ENCODE results near the gene GPC2. TPM values are rescaled to one million over a fixed set of nuclear protein-coding genes. Genes with fewer than 3 reads are reported as not detected.
A peak's percentile ranks its signal among the peaks of the same experiment; 100 is the strongest.

Gene GPC2
- total and polyA plus RNA-seq, 4 experiments from 2014 or later = 0.73 to 12.5 (median 11.8) TPM; not detected in 1

DNA sequence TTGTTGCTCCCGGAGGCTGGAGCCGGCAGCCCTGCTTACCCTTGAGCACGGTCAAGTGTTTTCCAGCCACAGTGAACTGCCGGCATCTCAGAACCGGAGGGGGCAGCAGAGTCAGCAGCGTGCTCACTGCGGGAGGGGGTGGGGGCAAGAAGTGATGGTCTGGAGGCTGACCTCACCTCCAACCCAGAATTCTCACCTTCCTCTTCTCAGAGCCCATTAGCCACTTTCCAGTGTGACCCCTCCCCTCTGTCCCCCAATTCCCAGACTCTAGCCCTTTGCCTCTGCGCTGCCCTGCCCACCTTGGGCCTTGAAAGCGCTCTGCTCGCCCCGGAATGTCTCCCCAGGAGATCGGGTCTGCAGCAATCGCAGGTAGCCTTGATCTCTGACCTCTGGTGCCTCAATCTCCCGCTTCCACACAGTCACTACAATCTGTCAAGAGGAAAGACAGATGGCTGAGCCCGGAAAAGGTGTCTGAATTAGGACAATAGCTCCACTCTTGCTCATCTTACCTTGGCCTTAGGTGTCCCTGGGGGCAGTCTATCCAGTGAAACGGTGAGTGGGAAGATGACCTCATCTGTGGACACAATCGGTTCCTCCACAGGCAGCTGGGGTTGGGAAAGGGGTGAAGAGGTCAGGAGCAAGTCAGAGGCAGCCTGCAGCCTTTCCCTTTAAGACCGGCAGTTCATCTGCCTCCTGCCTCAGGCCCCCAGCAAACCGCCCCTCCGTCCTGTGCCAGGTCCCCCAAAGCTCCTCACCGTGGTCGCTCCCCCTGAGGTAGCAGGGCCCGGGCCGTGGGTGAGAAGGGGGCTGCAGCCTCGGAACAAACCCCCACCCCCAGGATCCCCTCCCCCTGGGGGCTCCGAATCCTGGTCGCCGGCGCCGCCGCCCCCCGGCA lies 19.6 kb downstream of the GPC2 start:
- Histone ChIP-seq H3K4me1 (ENCODE audit: insufficient read depth, low read length) (peaks cover 49% of the 10 kb centered on the region), H3K27me3 (ENCODE audit: insufficient read depth, low read length) (no peaks in the 10 kb centered on the region), H3K27ac (ENCODE audit: low read depth, low read length) (peak overlapping the region; percentile 80), H3K36me3 (ENCODE audit: insufficient read depth, low read length) (peaks cover 30% of the 10 kb centered on the region), H3K9me3 (ENCODE audit: control insufficient read depth in 1 of 2, low read length in 2 of 2) (no peaks in the 10 kb centered on the region), H3K4me3 (ENCODE audit: low read length in 2 of 2) (peak overlapping the region; percentile 12 to 74)
- Mint-ChIP-seq H3K4me3 (peak overlapping the region; percentile 80 to 90 (median 88)), H3K9me3 (no peaks in the 10 kb centered on the region), H3K27ac (peak overlapping the region; percentile 86 to 96 (median 92)), H3K36me3 (peaks cover 6 to 41% of the 10 kb centered on the region in 2 donors), H3K27me3 (no peaks in the 10 kb centered on the region), H3K4me1 (peaks cover 19 to 74% (median 40%) of the 10 kb centered on the region in 4 donors)
- intact Hi-C loops (cut with micrococcal nuclease) = loop anchor here (1.0 kb wide), 3 partner anchors 9 to 20 kb away; partner anchors contain the start of genes GAL3ST4, GPC2, LAMTOR4 and STAG3
- CTCF ChIA-PET (ENCODE audit: partially characterized antibody) = interaction anchor here (1.0 to 2.2 kb wide), 3 partner anchors 9 to 23 kb away, joined by 3 to 8 read pairs (median 3); partner anchors contain the start of gene LAMTOR4
- POLR2A ChIA-PET (ENCODE audit: partially characterized antibody) = interaction anchor here (0.9 to 6.4 kb wide), 14 partner anchors 9 to 272 kb away, joined by 3 to 73 read pairs (median 8); partner anchors contain the start of genes AP4M1, GAL3ST4, GPC2 and LAMTOR4
- no peak for DNase-seq

DNA sequence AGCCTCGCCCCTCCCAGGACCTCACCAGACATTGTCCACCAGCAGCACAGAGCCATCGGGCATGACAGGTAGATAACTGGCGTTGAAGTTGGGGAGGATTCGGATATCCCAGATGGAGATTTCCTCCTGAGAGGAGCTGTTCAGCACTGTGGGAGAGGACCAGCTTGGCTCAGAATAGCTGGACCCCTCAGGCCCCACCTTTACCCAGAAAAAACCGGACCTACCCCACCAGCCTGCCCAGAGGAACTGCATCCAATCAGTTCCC lies 20.2 kb downstream of the GPC2 start:
- Histone ChIP-seq H3K4me1 (ENCODE audit: insufficient read depth, low read length) (peaks cover 54% of the 10 kb centered on the region), H3K27ac (ENCODE audit: low read depth, low read length) (peak overlapping the region; percentile 80)

DNA sequence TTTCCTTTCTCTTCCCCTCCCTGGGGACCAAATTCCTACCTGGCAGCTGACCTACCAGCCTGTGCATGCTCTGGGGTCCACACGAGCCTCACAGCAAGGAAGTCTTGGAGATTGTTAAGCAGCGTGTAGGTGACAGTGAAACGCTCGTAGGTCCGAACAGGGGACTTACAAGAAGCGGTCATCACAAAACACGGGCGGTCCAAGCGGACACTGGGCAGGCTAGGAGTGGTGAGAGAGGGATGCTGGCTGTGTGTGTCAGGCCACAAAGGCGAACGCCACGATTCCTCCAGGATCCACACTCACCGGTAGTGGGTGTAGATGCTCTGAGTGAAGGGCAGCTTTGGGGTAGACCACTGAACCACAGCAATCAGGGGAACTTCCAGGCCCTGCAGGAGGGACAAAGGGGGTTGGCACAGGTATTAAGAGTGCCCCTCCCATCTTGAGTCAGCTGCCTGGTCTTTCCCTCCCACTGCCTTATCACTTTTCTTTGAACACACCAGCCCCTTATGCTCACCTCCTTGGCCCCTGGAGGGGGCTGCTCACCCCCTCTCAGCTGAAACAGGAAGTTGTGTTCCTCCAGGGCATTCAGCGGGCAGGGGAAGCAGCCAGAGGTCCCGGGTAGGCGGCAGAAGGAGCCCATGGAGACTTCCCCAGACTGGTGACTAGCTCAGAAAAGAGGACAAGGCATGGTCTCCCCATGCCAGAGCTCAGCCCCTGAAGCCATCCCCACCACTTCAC lies 20.7 kb downstream of the GPC2 start:
- Mint-ChIP-seq H3K9me3 (no peaks in the 10 kb centered on the region), H3K27ac (peak overlapping the region; percentile 82 to 96 (median 91)), H3K36me3 (peaks cover 11 to 48% of the 10 kb centered on the region in 2 donors), H3K4me3 (peak overlapping the region; percentile 65 to 90 (median 88)), H3K4me1 (peaks cover 23 to 74% (median 44%) of the 10 kb centered on the region in 4 donors), H3K27me3 (no peaks in the 10 kb centered on the region)
- intact Hi-C loops (cut with micrococcal nuclease) = no loop called here
- ChIA-PET CTCF (ENCODE audit: partially characterized antibody) (interaction anchor here (1.0 to 2.2 kb wide), 2 partner anchors 8 to 22 kb away, joined by 3 to 8 read pairs; partner anchors contain the start of gene LAMTOR4), POLR2A (ENCODE audit: partially characterized antibody) (interaction anchor here (0.7 to 6.4 kb wide), 11 partner anchors 8 to 273 kb away, joined by 3 to 73 read pairs (median 9); partner anchors contain the start of genes GAL3ST4, GPC2, LAMTOR4 and MEPCE)
- Histone ChIP-seq H3K27ac (ENCODE audit: low read depth, low read length) (peak overlapping the region; percentile 80), H3K9me3 (ENCODE audit: control insufficient read depth in 1 of 2, low read length in 2 of 2) (no peaks in the 10 kb centered on the region), H3K36me3 (ENCODE audit: insufficient read depth, low read length) (peaks cover 35% of the 10 kb centered on the region), H3K27me3 (ENCODE audit: insufficient read depth, low read length) (no peaks in the 10 kb centered on the region), H3K4me1 (ENCODE audit: insufficient read depth, low read length) (peaks cover 58% of the 10 kb centered on the region), H3K4me3 (ENCODE audit: low read length in 2 of 2) (no peak overlapping the region)
- peak in 1 of 5 donors; percentile 74 for DNase-seq

More for the DNA sequence above, 20.2 kb downstream of the GPC2 start:
- Mint-ChIP-seq H3K27ac (peak overlapping the region; percentile 82 to 96 (median 91)), H3K4me3 (peak overlapping the region; percentile 65 to 90 (median 88)), H3K36me3 (peaks cover 11 to 45% of the 10 kb centered on the region in 2 donors), H3K9me3 (no peaks in the 10 kb centered on the region), H3K27me3 (no peaks in the 10 kb centered on the region), H3K4me1 (peaks cover 23 to 74% (median 44%) of the 10 kb centered on the region in 4 donors)
- no peaks in the 10 kb centered on the region for H3K9me3 ChIP-seq (ENCODE audit: control insufficient read depth in 1 of 2, low read length in 2 of 2)
- no peak for DNase-seq
- no peaks in the 10 kb centered on the region for H3K27me3 ChIP-seq (ENCODE audit: insufficient read depth, low read length)
- CTCF ChIA-PET (ENCODE audit: partially characterized antibody) = interaction anchor here (1.0 to 2.2 kb wide), 2 partner anchors 9 to 23 kb away, joined by 3 to 8 read pairs; partner anchors contain the start of gene LAMTOR4
- H3K36me3 ChIP-seq (ENCODE audit: insufficient read depth, low read length) = peaks cover 32% of the 10 kb centered on the region
- POLR2A ChIA-PET (ENCODE audit: partially characterized antibody) = interaction anchor here (0.7 to 6.4 kb wide), 10 partner anchors 9 to 272 kb away, joined by 3 to 73 read pairs (median 10); partner anchors contain the start of genes GAL3ST4, GPC2, LAMTOR4 and MEPCE
- H3K4me3 ChIP-seq (ENCODE audit: low read length in 2 of 2) = peak overlapping the region in 1 of 2 donors; percentile 74
- intact Hi-C loops (cut with micrococcal nuclease) = no loop called here

DNA sequence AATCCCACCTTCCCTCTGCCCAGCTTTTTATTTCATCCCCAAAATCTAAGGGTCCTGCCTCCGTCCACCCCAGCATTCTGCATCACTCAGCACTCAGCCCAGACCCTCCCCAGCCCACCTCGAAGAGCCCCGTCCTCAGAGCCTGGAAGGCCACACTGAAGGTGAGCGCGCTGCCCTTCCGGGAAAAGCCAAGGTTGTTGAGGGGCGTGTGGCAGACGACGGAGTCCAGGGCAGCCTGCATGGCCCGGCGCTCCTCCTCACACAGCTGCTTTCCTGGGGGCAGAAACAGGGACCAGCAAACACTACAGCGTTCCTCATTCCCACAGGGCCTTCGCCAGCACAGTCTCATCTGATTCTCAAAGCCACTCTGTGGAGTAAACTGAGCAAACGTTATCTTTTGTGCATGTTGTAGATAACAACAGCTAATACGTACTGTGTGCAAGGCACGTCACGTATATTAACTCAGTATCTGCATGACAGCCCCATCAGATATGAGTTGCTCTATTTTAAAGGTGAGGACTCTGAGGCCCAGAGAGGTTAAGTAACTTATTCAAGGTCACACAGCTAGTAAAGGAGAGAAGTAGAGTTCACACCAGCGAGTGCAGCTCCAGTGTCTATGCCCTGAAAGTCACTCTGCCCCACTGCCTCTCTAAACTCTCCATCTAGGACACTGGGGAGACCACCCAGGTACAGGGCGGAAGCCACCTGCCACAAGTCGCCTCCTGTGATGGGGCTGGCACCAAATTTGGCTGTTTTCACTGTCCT lies 21.4 kb downstream of the GPC2 start:
- Mint-ChIP-seq H3K4me1 (peaks cover 23 to 70% (median 46%) of the 10 kb centered on the region in 4 donors), H3K4me3 (peak overlapping the region in 6 of 8 donors; percentile 41 to 88 (median 56)), H3K36me3 (peaks cover 11 to 48% of the 10 kb centered on the region in 2 donors), H3K27me3 (no peaks in the 10 kb centered on the region), H3K9me3 (no peaks in the 10 kb centered on the region), H3K27ac (peak overlapping the region in 4 of 7 donors; percentile 41 to 87 (median 78))
- DNase-seq = no peak
- CTCF ChIA-PET (ENCODE audit: partially characterized antibody) = interaction anchor here (1.1 kb wide), 1 partner anchor 23 kb away, joined by 3 read pairs; no protein-coding TSS in a partner anchor
- POLR2A ChIA-PET (ENCODE audit: partially characterized antibody) = interaction anchor here (1.2 to 6.4 kb wide), 7 partner anchors 12 to 64 kb away, joined by 3 to 53 read pairs (median 9); partner anchors contain the start of genes GAL3ST4, GPC2, PVRIG and STAG3
- Histone ChIP-seq H3K4me1 (ENCODE audit: insufficient read depth, low read length) (peaks cover 59% of the 10 kb centered on the region), H3K36me3 (ENCODE audit: insufficient read depth, low read length) (peaks cover 36% of the 10 kb centered on the region), H3K9me3 (ENCODE audit: control insufficient read depth in 1 of 2, low read length in 2 of 2) (no peaks in the 10 kb centered on the region), H3K4me3 (ENCODE audit: low read length in 2 of 2) (no peak overlapping the region), H3K27me3 (ENCODE audit: insufficient read depth, low read length) (no peaks in the 10 kb centered on the region), H3K27ac (ENCODE audit: low read depth, low read length) (no peak overlapping the region)
- intact Hi-C loops (cut with micrococcal nuclease) = no loop called here

DNA sequence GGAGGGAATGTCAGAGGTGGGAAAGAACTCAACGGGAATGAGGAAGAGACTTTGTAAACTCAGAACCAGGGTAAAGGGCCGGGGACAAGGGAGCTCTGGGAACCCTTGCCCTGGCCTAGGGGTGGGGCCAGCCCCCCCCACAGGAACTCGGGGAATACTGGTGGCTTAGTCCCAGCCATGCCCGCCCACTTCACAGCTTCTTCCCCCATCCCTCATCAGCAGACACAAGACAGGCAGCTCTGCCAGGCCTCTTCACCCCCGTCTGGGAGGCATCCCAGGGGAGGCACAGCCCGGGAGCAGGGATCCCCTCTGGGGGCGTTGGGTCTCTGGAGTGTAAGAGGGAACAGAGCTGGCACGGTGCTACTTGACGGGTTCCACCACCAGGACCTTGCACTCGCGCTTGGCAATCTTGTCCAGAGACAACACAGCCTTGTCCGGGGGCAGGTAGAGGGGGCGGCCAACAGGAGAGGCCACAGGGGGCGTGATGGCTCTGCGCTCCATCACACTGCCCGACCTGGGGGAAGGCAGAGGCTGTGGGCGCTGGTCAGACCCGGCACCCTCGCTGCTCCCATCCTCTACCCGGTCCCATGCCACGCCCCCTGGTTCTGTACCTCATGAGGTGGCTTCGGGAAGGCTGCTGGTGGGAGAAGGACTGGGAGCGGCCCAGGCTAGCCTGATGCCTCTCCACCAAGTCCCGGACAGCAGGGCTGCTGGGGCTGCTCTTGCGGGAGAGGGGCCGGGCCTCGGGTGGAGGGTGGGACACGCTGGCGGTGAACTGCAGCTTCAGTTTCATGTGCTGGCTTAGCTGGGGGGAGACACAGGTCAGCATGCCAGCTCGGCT lies 22.3 kb downstream of the GPC2 start:
- Mint-ChIP-seq H3K27me3 (no peaks in the 10 kb centered on the region), H3K36me3 (peaks cover 17 to 54% of the 10 kb centered on the region in 2 donors), H3K4me3 (no peak overlapping the region), H3K9me3 (no peaks in the 10 kb centered on the region), H3K27ac (peak overlapping the region in 1 of 7 donors; percentile 87), H3K4me1 (peaks cover 29 to 73% (median 52%) of the 10 kb centered on the region in 4 donors)
- Histone ChIP-seq H3K4me1 (ENCODE audit: insufficient read depth, low read length) (peaks cover 68% of the 10 kb centered on the region), H3K4me3 (ENCODE audit: low read length in 2 of 2) (no peak overlapping the region), H3K27me3 (ENCODE audit: insufficient read depth, low read length) (no peaks in the 10 kb centered on the region), H3K27ac (ENCODE audit: low read depth, low read length) (no peak overlapping the region), H3K36me3 (ENCODE audit: insufficient read depth, low read length) (peaks cover 36% of the 10 kb centered on the region), H3K9me3 (ENCODE audit: control insufficient read depth in 1 of 2, low read length in 2 of 2) (no peaks in the 10 kb centered on the region)
- DNase-seq = no peak
- intact Hi-C loops (cut with micrococcal nuclease) = no loop called here
- POLR2A ChIA-PET (ENCODE audit: partially characterized antibody) = interaction anchor here (1.2 to 6.4 kb wide), 4 partner anchors 13 to 23 kb away, joined by 3 to 53 read pairs (median 6); partner anchors contain the start of genes GAL3ST4, GPC2 and STAG3
- CTCF ChIA-PET (ENCODE audit: partially characterized antibody) = interaction anchor here (0.6 to 1.1 kb wide), 2 partner anchors 22 to 154 kb away, joined by 3 read pairs; no protein-coding TSS in a partner anchor
